ENCODE measurements around the gene OVCH1. TPM values are rescaled to one million over a fixed set of nuclear protein-coding genes. Genes with fewer than 3 reads are reported as not detected.

Gene OVCH1
- polyA plus RNA-seq, 1 of the 3 experiments (the other 2 are of a cell fraction) = not detected

DNA sequence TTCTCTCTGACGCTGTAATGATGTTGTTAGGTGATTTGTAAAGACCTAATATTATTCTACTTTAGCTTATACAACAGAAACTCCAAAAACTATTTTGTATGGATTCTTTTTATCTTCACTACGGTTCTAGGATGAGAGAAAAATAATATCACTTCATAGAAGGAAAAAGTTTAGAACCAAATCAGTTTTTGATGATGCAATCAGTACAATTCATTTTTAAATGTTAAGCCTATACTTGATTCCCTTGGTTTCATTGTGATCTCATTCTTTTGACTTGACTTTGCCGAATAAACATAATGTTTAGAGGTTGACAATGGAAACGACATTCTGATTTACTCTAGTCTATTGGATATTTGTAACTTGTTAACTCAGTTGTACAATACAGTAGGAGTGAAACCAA, 91.9 kb downstream of the OVCH1 start:
- Histone ChIP-seq H4K20me1 (ENCODE audit: insufficient read depth) (no peaks in the 10 kb centered on the region), H3K9ac (no peak overlapping the region), H3K4me3 (ENCODE audit: low read depth in 2 of 2, low read length in 1 of 2) (no peak overlapping the region), H3K36me3 (replicated peaks in 1 of 2; ENCODE audit: control insufficient read depth in 1 of 2, insufficient read depth in 2 of 2, low read length in 1 of 2) (no peaks in the 10 kb centered on the region), H3K9me2 (no peaks in the 10 kb centered on the region), H3K27ac (ENCODE audit: low read depth in 2 of 2, low read length in 1 of 2) (no peak overlapping the region), H2AFZ (ENCODE audit: low read depth) (no peak overlapping the region), H3K9me3 (no peaks in the 10 kb centered on the region), H3F3A (replicated peaks; ENCODE audit: insufficient read depth) (no peaks in the 10 kb centered on the region), H3K4me1 (ENCODE audit: control insufficient read depth in 1 of 2, insufficient read depth in 2 of 2, low read depth in 1 of 2, low read length in 1 of 2) (no peaks in the 10 kb centered on the region; a peak in 1 of 4 replicates), H3K27me3 (ENCODE audit: insufficient read depth) (no peaks in the 10 kb centered on the region), H3K79me2 (ENCODE audit: insufficient read depth) (no peaks in the 10 kb centered on the region), H3K4me2 (no peak overlapping the region)
- ChIA-PET CTCF (no interaction called here), POLR2A (no interaction called here)
- no peak for TF ChIP-seq FOSL2 (IDR thresholded peaks at IDR 0.05; ENCODE audit: borderline replicate concordance, low read depth)
- no peak for TF ChIP-seq TAF1 (IDR thresholded peaks at IDR 0.05; ENCODE audit: borderline replicate concordance, low read depth, low read length)
- no peak for TF ChIP-seq EZH2phosphoT487 (IDR thresholded peaks at IDR 0.05; ENCODE audit: borderline replicate concordance, low read depth)
- TF ChIP-seq RAD21 (IDR thresholded peaks at IDR 0.05; ENCODE audit: low read length) = no peak
- TF ChIP-seq, protein P1, sequence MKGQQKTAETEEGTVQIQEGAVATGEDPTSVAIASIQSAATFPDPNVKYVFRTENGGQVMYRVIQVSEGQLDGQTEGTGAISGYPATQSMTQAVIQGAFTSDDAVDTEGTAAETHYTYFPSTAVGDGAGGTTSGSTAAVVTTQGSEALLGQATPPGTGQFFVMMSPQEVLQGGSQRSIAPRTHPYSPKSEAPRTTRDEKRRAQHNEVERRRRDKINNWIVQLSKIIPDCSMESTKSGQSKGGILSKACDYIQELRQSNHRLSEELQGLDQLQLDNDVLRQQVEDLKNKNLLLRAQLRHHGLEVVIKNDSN (IDR thresholded peaks at IDR 0.05; ENCODE audit: borderline replicate concordance, low read depth) = no peak
- no peak for TF ChIP-seq TCF12 (IDR thresholded peaks at IDR 0.05)
- TF ChIP-seq EP300 (IDR thresholded peaks at IDR 0.05; ENCODE audit: borderline replicate concordance in 1 of 2, low read depth in 1 of 2, low read length in 1 of 2) = no peak
- TF ChIP-seq GABPA (IDR thresholded peaks at IDR 0.05; ENCODE audit: low read depth) = no peak
- TF ChIP-seq, protein P2, sequence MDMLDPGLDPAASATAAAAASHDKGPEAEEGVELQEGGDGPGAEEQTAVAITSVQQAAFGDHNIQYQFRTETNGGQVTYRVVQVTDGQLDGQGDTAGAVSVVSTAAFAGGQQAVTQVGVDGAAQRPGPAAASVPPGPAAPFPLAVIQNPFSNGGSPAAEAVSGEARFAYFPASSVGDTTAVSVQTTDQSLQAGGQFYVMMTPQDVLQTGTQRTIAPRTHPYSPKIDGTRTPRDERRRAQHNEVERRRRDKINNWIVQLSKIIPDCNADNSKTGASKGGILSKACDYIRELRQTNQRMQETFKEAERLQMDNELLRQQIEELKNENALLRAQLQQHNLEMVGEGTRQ (IDR thresholded peaks at IDR 0.05; ENCODE audit: borderline replicate concordance, low read depth, low read length) = no peak
- no peak for TF ChIP-seq RCOR1 (IDR thresholded peaks at IDR 0.05; ENCODE audit: low read length)
- no peak for TF ChIP-seq JUND (IDR thresholded peaks at IDR 0.05)
- no peak for TF ChIP-seq SMC3 (IDR thresholded peaks at IDR 0.05; ENCODE audit: low read depth, low read length)
- no peak for TF ChIP-seq FOXM1 (IDR thresholded peaks at IDR 0.05; ENCODE audit: low read depth)
- TF ChIP-seq GATA2 (CRISPR knock-in tag; IDR thresholded peaks at IDR 0.05) = no peak
- TF ChIP-seq FOXJ3 (CRISPR knock-in tag; IDR thresholded peaks at IDR 0.05) = no peak
- TF ChIP-seq MXI1 (IDR thresholded peaks at IDR 0.05; ENCODE audit: low read depth, low read length) = no peak
- TF ChIP-seq, protein P3, sequence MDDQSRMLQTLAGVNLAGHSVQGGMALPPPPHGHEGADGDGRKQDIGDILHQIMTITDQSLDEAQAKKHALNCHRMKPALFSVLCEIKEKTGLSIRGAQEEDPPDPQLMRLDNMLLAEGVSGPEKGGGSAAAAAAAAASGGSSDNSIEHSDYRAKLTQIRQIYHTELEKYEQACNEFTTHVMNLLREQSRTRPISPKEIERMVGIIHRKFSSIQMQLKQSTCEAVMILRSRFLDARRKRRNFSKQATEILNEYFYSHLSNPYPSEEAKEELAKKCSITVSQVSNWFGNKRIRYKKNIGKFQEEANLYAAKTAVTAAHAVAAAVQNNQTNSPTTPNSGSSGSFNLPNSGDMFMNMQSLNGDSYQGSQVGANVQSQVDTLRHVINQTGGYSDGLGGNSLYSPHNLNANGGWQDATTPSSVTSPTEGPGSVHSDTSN (IDR thresholded peaks at IDR 0.05) = no peak
- TF ChIP-seq RFX5 (IDR thresholded peaks at IDR 0.05; ENCODE audit: low read length) = no peak
- no peak for TF ChIP-seq POLR2AphosphoS5 (IDR thresholded peaks at IDR 0.05; ENCODE audit: low read depth, low read length)
- WGBS (ENCODE audit: low lambda C conversion rate) = 22% methylated on average over 4 of the region's 4 CpGs
- no peak for DNase-seq

Data from SK-N-SH (cell line).